Fibroblast of villous mesenchyme (primary cell): ENCODE data around the gene RAPGEF1. TPM values are rescaled to one million over a fixed set of nuclear protein-coding genes. Genes with fewer than 3 reads are reported as not detected.

Experiments
- DNase-seq: peaks from one replicate; pipeline ENCODE4 v3.0.0-alpha.2; 2010; ENCODE audit warnings: low read depth
- H3K4me3 ChIP-seq: 2 replicates; pipeline ENCODE4 v1.5.1; 2011; ENCODE audit warnings: low read depth, mild to moderate bottlenecking, low read length
- CTCF ChIP-seq: IDR thresholded peaks from 2 replicates; pipeline ENCODE4 v1.5.1; 2012; ENCODE audit warnings: low read depth, mild to moderate bottlenecking, low read length; ENCODE audit not compliant: insufficient read depth
- total RNA-seq: library from RNA; depleted of rRNA; stranded (reverse); fragments of >200 nt; gene quantifications from 2 replicates; pipeline ENCODE4 v1.2.3, GENCODE V29; 2012

Gene RAPGEF1
- total RNA-seq, 1 donor: 22.9 TPM

DNA sequence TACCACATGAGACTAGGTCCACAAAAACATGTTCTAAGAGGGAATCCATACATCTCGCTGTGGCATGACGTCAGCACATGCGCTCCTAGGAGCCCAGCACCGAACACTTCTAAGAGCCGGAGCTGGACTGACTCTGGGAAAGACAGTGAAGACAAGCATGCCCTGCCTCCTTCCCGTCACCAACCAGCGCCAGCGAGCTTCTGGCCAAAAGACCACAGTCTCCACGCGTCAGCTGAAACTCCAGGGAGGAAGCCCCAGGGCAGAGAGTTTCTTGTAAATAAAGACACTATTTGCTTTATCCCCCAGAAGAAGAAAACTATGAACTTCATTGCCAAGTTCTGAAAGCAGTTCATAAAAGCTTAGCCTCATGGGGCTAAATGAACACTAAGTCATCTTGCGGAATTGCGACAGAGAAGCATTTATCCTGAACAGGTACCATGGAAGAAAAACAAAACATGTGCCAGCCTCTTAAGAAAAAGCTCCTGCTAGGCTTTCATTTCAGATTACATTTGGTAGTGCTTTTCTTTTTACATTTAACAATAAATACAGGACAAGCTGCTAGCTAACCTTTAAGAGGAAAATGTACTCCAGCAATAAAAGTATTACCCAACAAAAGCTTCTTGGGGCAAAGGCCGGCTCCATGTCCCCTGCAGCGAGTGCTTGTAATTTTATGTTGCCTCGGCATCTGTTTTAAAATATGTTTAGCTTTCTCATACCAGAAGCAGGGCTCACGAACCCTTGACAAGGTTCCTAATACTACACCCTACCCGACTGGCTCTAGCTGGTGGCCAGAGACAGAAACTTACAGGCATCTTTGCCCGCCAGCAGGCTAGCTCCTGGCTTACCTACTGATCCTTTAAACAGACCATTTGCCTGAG lies 98.0 kb downstream of the RAPGEF1 start:
- no peak overlapping the region for H3K4me3 ChIP-seq
- no peak for TF ChIP-seq CTCF
- peak; percentile 84 for DNase-seq

GRCh38 chr9:131640438-131641137 lies 99.3 kb downstream of the RAPGEF1 start:
- TF ChIP-seq CTCF: no peak
- no peak overlapping the region for H3K4me3 ChIP-seq
- DNase-seq: peak; percentile 49

DNA sequence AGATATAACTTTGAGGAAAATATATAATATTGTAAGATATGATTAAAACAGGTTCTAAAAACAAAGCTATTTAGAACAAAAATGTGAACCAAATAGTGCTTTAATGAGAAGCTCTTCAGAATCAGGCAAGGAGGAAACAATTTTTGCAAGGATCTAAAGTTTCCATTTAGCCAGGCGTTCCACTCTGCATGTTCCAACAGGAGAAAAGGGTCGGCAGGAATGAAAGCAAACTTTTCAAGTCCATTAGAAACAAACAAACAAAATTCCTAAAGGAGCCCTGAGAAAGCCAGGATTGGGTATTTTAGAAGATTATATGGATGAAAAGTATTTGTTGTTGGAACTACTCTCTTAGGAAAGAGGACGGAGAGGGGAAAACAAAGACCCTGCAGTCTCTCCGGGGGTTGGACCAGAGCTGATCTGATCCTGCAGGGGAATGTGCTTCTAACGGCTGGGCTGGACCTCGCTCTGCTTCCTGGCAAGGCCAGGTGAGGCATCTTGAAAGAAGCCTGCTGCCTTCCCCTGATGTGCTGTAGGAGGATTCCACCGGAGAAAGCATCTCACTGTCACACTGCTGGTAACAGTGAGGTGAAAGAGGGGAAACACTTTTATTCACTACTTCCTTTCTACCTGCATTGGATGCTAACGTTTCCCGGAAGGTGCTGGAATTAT lies 100.0 kb downstream of the RAPGEF1 start:
- no peak for TF ChIP-seq CTCF
- no peak overlapping the region for H3K4me3 ChIP-seq
- DNase-seq: no peak

- no peak overlapping the region for H3K4me3 ChIP-seq
- TF ChIP-seq CTCF: no peak
- no peak for DNase-seq
These were observed 103.3 kb downstream of the RAPGEF1 start for GRCh38 chr9:131636593-131636992.

- no peak for TF ChIP-seq CTCF
- H3K4me3 ChIP-seq: no peak overlapping the region
- no peak for DNase-seq
These were observed 104.0 kb downstream of the RAPGEF1 start for GRCh38 chr9:131635892-131636291.

GRCh38 chr9:131635285-131635684 lies 104.6 kb downstream of the RAPGEF1 start:
- peak; percentile 98 for DNase-seq
- peak; percentile 14 for TF ChIP-seq CTCF
- H3K4me3 ChIP-seq: no peak overlapping the region
